ENCODE results near the gene KRTAP19-4. TPM values are rescaled to one million over a fixed set of nuclear protein-coding genes. Genes with fewer than 3 reads are reported as not detected.
"Not testable (repeated sequence)": the region's sequence is repeated elsewhere in the genome, so short reads cannot be mapped to it uniquely, and the experiment has no call there.

The KRTAP19-4 gene
- not detected for total RNA-seq

- no peak for DNase-seq (ENCODE audit: low spot score)
Measured at GRCh38 chr21:30497065-30497464, at the start of gene KRTAP19-4. KRTAP19-4 (minus strand) TSS chr21:30497165; CDS start chr21:30497110, 55 bp downstream.

GRCh38 chr21:30541764-30542163 lies 44.8 kb upstream of the KRTAP19-4 start, which contains the start of gene KRTAP19-6:
KRTAP19-6 (minus strand) TSS chr21:30541864; CDS start chr21:30541833, 31 bp downstream.
- no peak for DNase-seq (ENCODE audit: low spot score)

- no peak for DNase-seq (ENCODE audit: low spot score)
Measured at GRCh38 chr21:30518876-30519275, 21.9 kb upstream of the KRTAP19-4 start.

DNA sequence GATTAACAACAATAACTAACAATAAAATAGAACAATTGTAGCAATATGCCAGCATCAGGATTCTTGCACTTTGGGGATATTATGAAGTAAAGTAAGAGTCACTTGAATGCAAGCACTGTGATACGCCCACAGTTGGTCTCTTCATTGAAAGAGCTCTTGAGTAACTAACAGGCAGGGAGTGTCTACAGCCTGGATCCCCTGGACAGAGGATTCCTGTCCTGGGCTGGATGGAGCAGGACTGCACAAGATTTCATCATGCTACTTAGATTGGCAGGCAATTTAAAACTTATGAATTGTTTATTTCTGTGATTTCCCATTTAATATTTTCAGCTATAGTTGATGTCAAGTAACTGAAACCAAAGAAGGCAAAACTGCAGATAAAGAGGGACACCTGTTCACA lies 18.7 kb upstream of the KRTAP19-4 start:
- no peak for DNase-seq (ENCODE audit: low spot score)

DNA sequence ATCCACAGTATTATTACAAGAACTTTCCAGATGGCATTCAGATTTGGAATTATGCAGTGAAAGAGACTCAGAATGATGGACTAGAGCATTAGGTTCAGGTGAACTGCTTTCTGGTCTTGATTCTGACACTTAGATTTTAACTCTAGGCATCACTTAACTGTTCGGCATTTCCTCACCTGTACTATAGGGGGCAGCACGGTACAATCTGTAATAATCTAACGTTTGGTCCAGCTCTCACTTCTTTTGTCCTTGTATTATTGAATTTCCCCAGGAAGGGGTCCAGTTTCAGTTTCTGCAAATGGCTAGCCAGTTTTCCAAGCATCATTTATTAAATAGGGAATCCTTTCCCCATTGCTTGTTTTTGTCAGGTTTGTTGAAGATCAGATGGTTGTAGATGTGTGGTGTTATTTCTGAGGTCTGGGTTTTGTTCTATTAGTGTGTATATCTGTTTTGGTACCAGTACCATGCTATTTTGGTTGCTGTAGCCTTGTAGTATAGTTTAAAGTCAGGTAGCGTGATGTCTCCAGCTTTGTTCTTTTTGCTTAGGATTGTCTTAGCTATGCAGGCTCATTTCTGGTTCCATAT lies 8.7 kb upstream of the KRTAP19-4 start:
- DNase-seq (ENCODE audit: low spot score) = not testable (repeated sequence)

DNA sequence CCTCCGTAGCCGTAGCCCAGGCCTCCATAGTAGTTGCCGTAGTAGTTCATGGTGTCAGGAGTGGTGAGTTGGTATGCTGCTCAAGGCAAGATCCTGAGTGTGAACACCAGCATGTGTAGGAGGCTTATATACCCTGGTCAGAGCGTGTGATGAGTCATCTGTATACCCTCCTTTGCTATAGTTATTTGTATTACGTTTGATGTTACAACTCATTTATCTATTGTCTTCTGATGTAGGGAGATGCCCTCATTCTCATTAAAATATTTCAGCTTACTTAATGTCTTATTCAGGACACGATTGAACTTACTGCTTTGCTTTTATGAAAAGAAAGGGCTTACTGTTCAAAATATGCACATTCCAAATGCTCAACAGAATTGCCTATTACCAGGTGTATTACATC lies 5.1 kb upstream of the KRTAP19-4 start, which contains the start of gene KRTAP19-5:
KRTAP19-5 (minus strand) TSS at position 101 of the 400 bp plus-strand sequence; CDS start at position 50, 51 bp downstream.
- no peak for DNase-seq (ENCODE audit: low spot score)

- DNase-seq (ENCODE audit: low spot score) = no peak
Measured at GRCh38 chr21:30491963-30492428, 5.0 kb downstream of the KRTAP19-4 start, which contains the start of gene KRTAP19-3. KRTAP19-3 (minus strand) TSS chr21:30492013; CDS start chr21:30491957, 56 bp downstream.

GRCh38 chr21:30487336-30487735 lies 9.6 kb downstream of the KRTAP19-4 start, which contains the start of gene KRTAP19-2:
KRTAP19-2 (minus strand) TSS chr21:30487436; CDS start chr21:30487348, 88 bp downstream.
- no peak for DNase-seq (ENCODE audit: low spot score)

- DNase-seq (ENCODE audit: low spot score) = no peak
Measured at GRCh38 chr21:30486180-30486579, 10.8 kb downstream of the KRTAP19-4 start.

GRCh38 chr21:30482130-30482529 lies 14.8 kb downstream of the KRTAP19-4 start:
- DNase-seq (ENCODE audit: low spot score) = no peak

GRCh38 chr21:30480145-30480544 lies 16.8 kb downstream of the KRTAP19-4 start, which contains the start of gene KRTAP19-1:
KRTAP19-1 (minus strand) TSS chr21:30480367; CDS start chr21:30480317, 50 bp downstream.
- no peak for DNase-seq (ENCODE audit: low spot score)

DNA sequence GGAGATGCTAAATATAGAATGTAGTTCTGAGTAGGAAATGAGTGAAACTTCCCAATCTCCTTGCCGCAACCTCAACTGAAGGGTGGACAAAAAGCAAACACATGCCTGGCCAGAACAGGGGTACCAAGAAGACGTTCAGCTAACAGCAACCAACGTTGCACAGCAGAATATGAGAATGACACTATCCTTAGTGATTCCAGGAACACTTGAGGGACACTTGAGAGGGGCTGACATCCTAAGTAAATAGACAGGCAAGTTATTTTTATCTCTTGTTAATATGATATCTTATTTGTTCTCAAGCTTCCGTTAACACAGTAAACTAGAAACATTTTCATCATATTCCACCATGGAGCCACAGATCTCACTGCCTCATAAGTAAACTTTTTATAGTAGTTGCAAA lies 17.7 kb downstream of the KRTAP19-4 start:
- no peak for DNase-seq (ENCODE audit: low spot score)

DNA sequence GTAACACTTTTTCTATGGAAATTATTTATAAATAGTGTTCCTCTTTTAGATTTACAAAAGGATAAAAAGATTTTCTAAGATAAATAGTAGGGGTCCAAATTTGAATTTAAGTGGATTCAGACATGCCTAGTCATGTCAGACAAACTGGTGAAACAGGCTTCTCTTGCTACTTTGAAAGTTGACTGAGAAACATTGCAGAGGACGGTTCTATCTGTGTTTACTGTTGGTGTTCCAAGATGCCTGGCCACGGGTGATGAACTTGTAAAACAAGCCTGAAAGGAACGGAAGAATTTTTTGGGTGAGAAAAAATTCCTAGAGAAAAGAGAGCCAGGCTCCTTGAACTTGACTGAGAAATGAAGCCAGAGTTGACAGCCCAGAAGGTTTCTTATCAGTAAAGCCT lies 19.0 kb downstream of the KRTAP19-4 start:
- no peak for DNase-seq (ENCODE audit: low spot score)

DNA sequence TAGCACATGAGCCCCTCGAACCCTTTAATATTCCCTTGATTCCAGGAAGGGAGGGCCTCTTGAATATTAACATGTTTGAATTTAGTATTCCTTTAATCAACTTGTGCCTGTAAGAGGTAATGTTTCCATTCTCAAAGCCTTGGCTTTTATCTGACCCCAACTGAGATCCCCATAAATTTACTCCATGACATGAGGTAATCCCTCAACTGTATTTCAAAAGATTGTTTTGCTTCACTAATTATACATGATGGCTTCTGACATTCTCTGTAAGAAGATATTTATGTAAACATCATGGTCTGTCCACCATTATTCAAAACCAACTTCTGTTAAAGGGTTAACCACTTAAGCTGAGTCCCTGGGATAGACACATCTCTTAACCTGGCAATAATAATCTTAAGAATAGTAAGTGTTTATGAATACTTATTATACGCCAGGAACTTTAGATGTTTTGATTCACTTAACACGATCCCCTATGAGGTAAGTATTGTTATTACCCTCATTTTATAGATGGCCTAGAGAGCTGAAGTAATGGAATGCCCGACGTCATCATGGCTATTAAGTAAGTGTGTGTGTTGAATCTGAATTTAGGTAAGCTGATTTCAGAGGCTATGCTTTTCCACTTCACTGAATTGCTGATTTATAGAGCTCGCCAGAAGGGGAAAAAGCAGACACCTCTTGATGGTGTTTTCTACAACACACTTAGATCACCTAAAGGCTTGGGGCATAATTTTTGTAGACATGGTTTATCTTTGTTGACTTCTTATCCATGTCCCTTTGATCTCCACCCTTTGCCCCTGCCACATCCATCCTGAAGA lies 27.9 kb downstream of the KRTAP19-4 start:
- DNase-seq (ENCODE audit: low spot score) = no peak

GRCh38 chr21:30463713-30464112 lies 33.3 kb downstream of the KRTAP19-4 start:
- DNase-seq (ENCODE audit: low spot score) = no peak

DNA sequence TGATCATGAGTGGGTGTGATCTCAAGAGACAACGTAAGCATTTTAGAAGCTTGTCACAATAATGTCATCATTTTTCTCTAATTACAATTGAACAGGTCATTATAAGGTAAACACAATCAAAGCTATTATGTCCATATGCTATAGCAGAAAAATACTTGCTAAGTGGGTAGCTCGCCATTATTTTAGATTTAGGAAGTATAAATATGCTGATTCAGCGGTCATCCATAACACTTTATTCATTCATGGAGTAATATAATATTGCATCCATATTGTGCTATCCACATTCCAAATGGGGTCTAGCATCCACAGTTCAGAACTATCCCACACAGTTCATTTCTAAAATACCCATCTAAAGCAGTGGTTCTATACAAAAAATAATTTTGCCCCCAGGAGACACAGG lies 48.5 kb downstream of the KRTAP19-4 start:
- DNase-seq (ENCODE audit: low spot score) = no peak

GRCh38 chr21:30447056-30447455 lies 49.9 kb downstream of the KRTAP19-4 start:
- DNase-seq (ENCODE audit: low spot score) = no peak

Other genes with a start within 250 kb of the KRTAP19-4 start
- gene KRTAP24-1, start 214.2 kb downstream of the KRTAP19-4 start, total RNA-seq = not detected
- not detected for gene KRTAP25-1, start 207.7 kb downstream of the KRTAP19-4 start, total RNA-seq
- gene KRTAP26-1, start 176.8 kb downstream of the KRTAP19-4 start, total RNA-seq = not detected
- not detected for gene KRTAP27-1, start 159.5 kb downstream of the KRTAP19-4 start, total RNA-seq
- gene KRTAP23-1, start 148.6 kb downstream of the KRTAP19-4 start, total RNA-seq = not detected
- gene KRTAP13-2, start 124.9 kb downstream of the KRTAP19-4 start, total RNA-seq = not detected
- not detected for gene KRTAP13-1, start 101.1 kb downstream of the KRTAP19-4 start, total RNA-seq
- gene KRTAP13-3, start 71.2 kb downstream of the KRTAP19-4 start, total RNA-seq = not detected
- gene KRTAP13-4, start 66.9 kb downstream of the KRTAP19-4 start, total RNA-seq = not detected
- gene KRTAP15-1, start 56.9 kb downstream of the KRTAP19-4 start, total RNA-seq = not detected
- not detected for gene KRTAP19-1, start 16.8 kb downstream of the KRTAP19-4 start, total RNA-seq
- not detected for gene KRTAP19-2, start 9.7 kb downstream of the KRTAP19-4 start, total RNA-seq
- not detected for gene KRTAP19-3, start 5.2 kb downstream of the KRTAP19-4 start, total RNA-seq
- gene KRTAP19-5, start 5.0 kb upstream of the KRTAP19-4 start, total RNA-seq = not detected
- not detected for gene KRTAP19-6, start 44.7 kb upstream of the KRTAP19-4 start, total RNA-seq
- not detected for gene KRTAP19-7, start 64.1 kb upstream of the KRTAP19-4 start, total RNA-seq
- not detected for gene KRTAP22-2, start 93.2 kb upstream of the KRTAP19-4 start, total RNA-seq
- not detected for gene KRTAP6-3, start 95.3 kb upstream of the KRTAP19-4 start, total RNA-seq
- not detected for gene KRTAP6-2, start 101.7 kb upstream of the KRTAP19-4 start, total RNA-seq
- gene KRTAP22-1, start 103.9 kb upstream of the KRTAP19-4 start, total RNA-seq = not detected
- gene KRTAP6-1, start 116.8 kb upstream of the KRTAP19-4 start, total RNA-seq = not detected
- gene KRTAP20-1, start 119.3 kb upstream of the KRTAP19-4 start, total RNA-seq = not detected
- not detected for gene KRTAP20-4, start 123.5 kb upstream of the KRTAP19-4 start, total RNA-seq
- not detected for gene KRTAP20-2, start 138.0 kb upstream of the KRTAP19-4 start, total RNA-seq
- gene KRTAP20-3, start 145.7 kb upstream of the KRTAP19-4 start, total RNA-seq = not detected
- not detected for gene KRTAP21-3, start 221.6 kb upstream of the KRTAP19-4 start, total RNA-seq

Measured in mucosa of gallbladder (tissue), 1 donor.